SK-N-SH (cell line): ENCODE measurements around the gene CLEC19A. TPM values are rescaled to one million over a fixed set of nuclear protein-coding genes. Genes with fewer than 3 reads are reported as not detected.

Source experiments
- CTCF ChIA-PET: fragments of 300-600, 350-600 bp; formaldehyde crosslinking; extraction: SDS; loops from one replicate; lab custom pipeline; 2021; lab: Yijun Ruan, JAX
- POLR2A ChIA-PET: fragments of 350-600 bp; sonication (Branson Sonifier 250); formaldehyde crosslinking; extraction: SDS; loops from one replicate; lab custom pipeline; 2020; ENCODE audit warnings: antibody characterized with exemption, inconsistent platforms; lab: Yijun Ruan, JAX
- DNase-seq: peaks from one replicate; pipeline ENCODE4 v3.0.0; 2012
- H2AFZ ChIP-seq: fragments of 200-600 bp; sonication (generic); 2 replicates; pipeline ENCODE4 v1.8.1; 2016; ENCODE audit warnings: antibody characterized with exemption, mild to moderate bottlenecking, low read depth
- H3F3A ChIP-seq: fragments of 200-600 bp; sonication (generic); replicated peaks from 2 replicates; pipeline ENCODE3; 2016; ENCODE audit warnings: antibody characterized with exemption, mild to moderate bottlenecking; ENCODE audit not compliant: insufficient read depth
- H3K27ac ChIP-seq, 2 experiments: fragments of 200-500 bp in 1 of 2; fragments of 200-600 bp in 1 of 2; sonication (Bioruptor generic) in 1 of 2; sonication (generic), shearing (Covaris generic) in 1 of 2; 2 replicates each; pipeline versions ENCODE4 v1.5.1 to v1.6.1; 2014 to 2016; ENCODE audit warnings: low read depth in 2 of 2, inconsistent platforms in 1 of 2, low read length in 1 of 2, mild to moderate bottlenecking in 1 of 2, mixed read lengths in 1 of 2
- H3K27me3 ChIP-seq: fragments of 200-600 bp; sonication (generic), shearing (Covaris generic); 2 replicates; pipeline ENCODE4 v1.6.1; 2016; ENCODE audit warnings: mixed run types; ENCODE audit not compliant: insufficient read depth
- H3K36me3 ChIP-seq, 2 experiments: fragments of 200-500 bp in 1 of 2; fragments of 200-600 bp in 1 of 2; sonication (Bioruptor generic) in 1 of 2; sonication (generic) in 1 of 2; replicated peaks in 1 of 2; 2 replicates each; pipeline versions ENCODE3 to v1.5.1; 2014 to 2016; ENCODE audit warnings: low read length in 1 of 2, mild to moderate bottlenecking in 1 of 2; ENCODE audit not compliant: insufficient read depth in 2 of 2, control insufficient read depth in 1 of 2
- H3K4me1 ChIP-seq, 2 experiments: fragments of 200-500 bp in 1 of 2; fragments of 200-600 bp in 1 of 2; sonication (Bioruptor generic) in 1 of 2; sonication (generic), shearing (Covaris generic) in 1 of 2; 2 replicates each; pipeline versions ENCODE4 v1.5.1 to v1.6.1; 2014 to 2016; ENCODE audit warnings: low read depth in 1 of 2, low read length in 1 of 2, mixed run types in 1 of 2; ENCODE audit not compliant: insufficient read depth in 2 of 2, control insufficient read depth in 1 of 2
- H3K4me2 ChIP-seq: fragments of 200-600 bp; sonication (generic), shearing (Covaris generic); 2 replicates; pipeline ENCODE4 v1.6.1; 2017; ENCODE audit warnings: mixed run types
- H3K4me3 ChIP-seq, 2 experiments: fragments of 200-500 bp in 1 of 2; fragments of 200-600 bp in 1 of 2; sonication (Bioruptor generic) in 1 of 2; sonication (generic), shearing (Covaris generic) in 1 of 2; 2 replicates each; pipeline versions ENCODE4 v1.5.1 to v1.8.1; 2014 to 2016; ENCODE audit warnings: low read depth in 2 of 2, inconsistent platforms in 1 of 2, low read length in 1 of 2, mild to moderate bottlenecking in 1 of 2, mixed read lengths in 1 of 2, moderate library complexity in 1 of 2
- H3K79me2 ChIP-seq: fragments of 200-600 bp; sonication (generic); 2 replicates; pipeline ENCODE4 v1.8.1; 2017; ENCODE audit warnings: mild to moderate bottlenecking; ENCODE audit not compliant: insufficient read depth
- H3K9ac ChIP-seq: fragments of 200-600 bp; sonication (generic); 2 replicates; pipeline ENCODE4 v1.6.1; 2017; ENCODE audit warnings: mixed run types
- H3K9me2 ChIP-seq: fragments of 200-600 bp; sonication (generic); 2 replicates; pipeline ENCODE4 v1.6.1; 2017; ENCODE audit warnings: mixed run types
- H3K9me3 ChIP-seq: fragments of 200-600 bp; sonication (generic); 2 replicates; pipeline ENCODE4 v1.6.1; 2017; ENCODE audit warnings: mixed run types, mild to moderate bottlenecking, moderate library complexity
- H4K20me1 ChIP-seq: fragments of 200-600 bp; sonication (generic); 2 replicates; pipeline ENCODE4 v1.6.1; 2017; ENCODE audit warnings: mild to moderate bottlenecking, mixed run types; ENCODE audit not compliant: insufficient read depth
- CHD2 ChIP-seq: fragments of 150-350 bp; IDR thresholded peaks from 2 replicates; pipeline ENCODE4 v1.6.1; 2018; ENCODE audit warnings: low read length; ENCODE audit not compliant: partially characterized antibody
- EP300 ChIP-seq, 2 experiments: IDR thresholded peaks; 2 replicates each; pipeline versions ENCODE4 v1.4.0 to v1.6.1; 2012; ENCODE audit warnings: borderline replicate concordance in 1 of 2, low read depth in 1 of 2, low read length in 1 of 2
- EZH2phosphoT487 ChIP-seq: fragments of 200-600 bp; sonication (generic); IDR thresholded peaks from 2 replicates; pipeline ENCODE4 v1.6.1; 2017; ENCODE audit warnings: low read depth, mixed run types, mild to moderate bottlenecking, antibody characterized with exemption, moderate library complexity, borderline replicate concordance
- FOXM1 ChIP-seq: IDR thresholded peaks from 2 replicates; pipeline ENCODE4 v1.4.0; 2012; ENCODE audit warnings: low read depth, mild to moderate bottlenecking
- MEF2A ChIP-seq: IDR thresholded peaks from 2 replicates; pipeline ENCODE4 v1.4.0; 2012; ENCODE audit warnings: low read depth, borderline replicate concordance
- NFIC ChIP-seq: IDR thresholded peaks from 2 replicates; pipeline ENCODE4 v1.4.0; 2012; ENCODE audit warnings: borderline replicate concordance
- NRF1 ChIP-seq: IDR thresholded peaks from 2 replicates; pipeline ENCODE4 v1.6.1; 2012; ENCODE audit warnings: low read depth, mild to moderate bottlenecking, low read length
- POLR2AphosphoS5 ChIP-seq: IDR thresholded peaks from 2 replicates; pipeline ENCODE4 v1.6.1; 2012; ENCODE audit warnings: low read depth, low read length
- RAD21 ChIP-seq: IDR thresholded peaks from 2 replicates; pipeline ENCODE4 v1.6.1; 2012; ENCODE audit warnings: mild to moderate bottlenecking, low read length
- RXRA ChIP-seq: IDR thresholded peaks from 2 replicates; pipeline ENCODE4 v1.4.0; 2012; ENCODE audit warnings: low read depth, mild to moderate bottlenecking, borderline replicate concordance
- SIN3A ChIP-seq: IDR thresholded peaks from 2 replicates; pipeline ENCODE4 v1.6.1; 2012; ENCODE audit warnings: low read depth, mild to moderate bottlenecking, low read length, moderate library complexity, borderline replicate concordance
- SMC3 ChIP-seq: IDR thresholded peaks from 2 replicates; pipeline ENCODE4 v1.6.1; 2012; ENCODE audit warnings: low read depth, low read length, improper control_type of control experiment
- TAF1 ChIP-seq: IDR thresholded peaks from 2 replicates; pipeline ENCODE4 v1.6.1; 2012; ENCODE audit warnings: low read depth, mild to moderate bottlenecking, low read length, moderate library complexity, borderline replicate concordance
- YY1 ChIP-seq: IDR thresholded peaks from 2 replicates; pipeline ENCODE4 v1.4.0; 2012; ENCODE audit warnings: low read depth, mild to moderate bottlenecking
- WGBS: methylation state at CpG from one replicate; pipeline ENCODE4 v1.1.6; 2017; ENCODE audit warnings: low lambda C conversion rate; 5-methylcytosine and 5-hydroxymethylcytosine counted together
- polyA plus RNA-seq, 3 experiments: library from polyadenylated mRNA; depleted of rRNA; stranded (reverse); fragments of >200 nt; gene quantifications; 2 replicates each; pipeline ENCODE4 v1.2.3, GENCODE V29; 2012
- TF ChIP-seq, protein P1 (sequence below): fragments of 150-350 bp; IDR thresholded peaks from 2 replicates; pipeline ENCODE4 v1.6.1; 2017; ENCODE audit warnings: antibody characterized with exemption, low read length, low read depth, borderline replicate concordance
- TF ChIP-seq, protein P2 (sequence below): IDR thresholded peaks from 2 replicates; pipeline ENCODE4 v1.6.1; 2012; ENCODE audit warnings: mild to moderate bottlenecking, low read depth, low read length, moderate library complexity
- TF ChIP-seq, protein P3 (sequence below): IDR thresholded peaks from 2 replicates; pipeline ENCODE4 v1.4.0; 2012; ENCODE audit warnings: low read depth
- TF ChIP-seq, protein P4 (sequence below): fragments of 150-350 bp; IDR thresholded peaks from 2 replicates; pipeline ENCODE4 v1.6.1; 2016; ENCODE audit warnings: mild to moderate bottlenecking, low read depth, low read length
- TF ChIP-seq, protein P5 (sequence below): IDR thresholded peaks from 2 replicates; pipeline ENCODE4 v1.4.0; 2012; ENCODE audit warnings: low read depth, borderline replicate concordance
- TF ChIP-seq, protein P6 (sequence below): fragments of 200-600 bp; sonication (generic); IDR thresholded peaks from 2 replicates; pipeline ENCODE4 v1.6.1; 2017; ENCODE audit warnings: antibody characterized with exemption, mild to moderate bottlenecking, moderate library complexity

CLEC19A gene
- polyA plus RNA-seq, 1 of the 3 experiments (the other 2 are of a cell fraction): not detected

DNA sequence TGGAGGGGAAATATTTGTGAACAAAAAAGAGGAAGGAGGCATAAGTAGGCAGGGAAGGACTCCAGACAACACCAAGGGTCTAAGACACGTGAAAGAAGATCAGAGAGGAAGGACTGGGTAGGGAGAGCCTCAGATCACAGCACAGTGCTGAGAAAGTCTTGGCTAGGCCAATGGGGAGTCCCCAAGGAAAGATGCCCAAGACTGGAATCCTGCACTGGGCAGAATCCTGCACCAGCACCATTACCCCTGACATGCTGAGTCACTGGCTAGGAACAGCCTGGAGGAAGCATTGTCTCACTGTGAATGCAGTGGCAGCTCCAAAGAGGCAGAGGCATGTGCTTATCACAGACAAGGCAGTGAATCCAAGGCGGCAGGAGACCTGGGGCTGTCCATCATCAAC is 19.2 kb downstream of the CLEC19A start:
- no peak overlapping the region for H3K27ac ChIP-seq
- TF ChIP-seq YY1: no peak
- no peak for TF ChIP-seq MEF2A
- TF ChIP-seq, protein P1, sequence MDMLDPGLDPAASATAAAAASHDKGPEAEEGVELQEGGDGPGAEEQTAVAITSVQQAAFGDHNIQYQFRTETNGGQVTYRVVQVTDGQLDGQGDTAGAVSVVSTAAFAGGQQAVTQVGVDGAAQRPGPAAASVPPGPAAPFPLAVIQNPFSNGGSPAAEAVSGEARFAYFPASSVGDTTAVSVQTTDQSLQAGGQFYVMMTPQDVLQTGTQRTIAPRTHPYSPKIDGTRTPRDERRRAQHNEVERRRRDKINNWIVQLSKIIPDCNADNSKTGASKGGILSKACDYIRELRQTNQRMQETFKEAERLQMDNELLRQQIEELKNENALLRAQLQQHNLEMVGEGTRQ: no peak
- TF ChIP-seq SIN3A: no peak
- TF ChIP-seq RAD21: no peak
- TF ChIP-seq TAF1: no peak
- no peak for TF ChIP-seq NFIC
- TF ChIP-seq, protein P2, sequence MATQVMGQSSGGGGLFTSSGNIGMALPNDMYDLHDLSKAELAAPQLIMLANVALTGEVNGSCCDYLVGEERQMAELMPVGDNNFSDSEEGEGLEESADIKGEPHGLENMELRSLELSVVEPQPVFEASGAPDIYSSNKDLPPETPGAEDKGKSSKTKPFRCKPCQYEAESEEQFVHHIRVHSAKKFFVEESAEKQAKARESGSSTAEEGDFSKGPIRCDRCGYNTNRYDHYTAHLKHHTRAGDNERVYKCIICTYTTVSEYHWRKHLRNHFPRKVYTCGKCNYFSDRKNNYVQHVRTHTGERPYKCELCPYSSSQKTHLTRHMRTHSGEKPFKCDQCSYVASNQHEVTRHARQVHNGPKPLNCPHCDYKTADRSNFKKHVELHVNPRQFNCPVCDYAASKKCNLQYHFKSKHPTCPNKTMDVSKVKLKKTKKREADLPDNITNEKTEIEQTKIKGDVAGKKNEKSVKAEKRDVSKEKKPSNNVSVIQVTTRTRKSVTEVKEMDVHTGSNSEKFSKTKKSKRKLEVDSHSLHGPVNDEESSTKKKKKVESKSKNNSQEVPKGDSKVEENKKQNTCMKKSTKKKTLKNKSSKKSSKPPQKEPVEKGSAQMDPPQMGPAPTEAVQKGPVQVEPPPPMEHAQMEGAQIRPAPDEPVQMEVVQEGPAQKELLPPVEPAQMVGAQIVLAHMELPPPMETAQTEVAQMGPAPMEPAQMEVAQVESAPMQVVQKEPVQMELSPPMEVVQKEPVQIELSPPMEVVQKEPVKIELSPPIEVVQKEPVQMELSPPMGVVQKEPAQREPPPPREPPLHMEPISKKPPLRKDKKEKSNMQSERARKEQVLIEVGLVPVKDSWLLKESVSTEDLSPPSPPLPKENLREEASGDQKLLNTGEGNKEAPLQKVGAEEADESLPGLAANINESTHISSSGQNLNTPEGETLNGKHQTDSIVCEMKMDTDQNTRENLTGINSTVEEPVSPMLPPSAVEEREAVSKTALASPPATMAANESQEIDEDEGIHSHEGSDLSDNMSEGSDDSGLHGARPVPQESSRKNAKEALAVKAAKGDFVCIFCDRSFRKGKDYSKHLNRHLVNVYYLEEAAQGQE: no peak
- no peak for TF ChIP-seq EZH2phosphoT487
- TF ChIP-seq, all 33 proteins: peak for 0
- Histone ChIP-seq H3K4me3 (no peak overlapping the region), H3K9ac (no peak overlapping the region), H2AFZ (no peak overlapping the region), H4K20me1 (no peaks in the 10 kb centered on the region), H3F3A (no peaks in the 10 kb centered on the region), H3K27me3 (no peaks in the 10 kb centered on the region), H3K9me2 (no peaks in the 10 kb centered on the region), H3K9me3 (no peaks in the 10 kb centered on the region), H3K36me3 (no peaks in the 10 kb centered on the region), H3K4me1 (no peaks in the 10 kb centered on the region), H3K4me2 (no peak overlapping the region), H3K79me2 (no peaks in the 10 kb centered on the region)
- no peak for DNase-seq
- 36% methylated on average over 2 of the region's 2 CpGs for WGBS
- CTCF ChIA-PET: no interaction called here
- POLR2A ChIA-PET: no interaction called here

DNA sequence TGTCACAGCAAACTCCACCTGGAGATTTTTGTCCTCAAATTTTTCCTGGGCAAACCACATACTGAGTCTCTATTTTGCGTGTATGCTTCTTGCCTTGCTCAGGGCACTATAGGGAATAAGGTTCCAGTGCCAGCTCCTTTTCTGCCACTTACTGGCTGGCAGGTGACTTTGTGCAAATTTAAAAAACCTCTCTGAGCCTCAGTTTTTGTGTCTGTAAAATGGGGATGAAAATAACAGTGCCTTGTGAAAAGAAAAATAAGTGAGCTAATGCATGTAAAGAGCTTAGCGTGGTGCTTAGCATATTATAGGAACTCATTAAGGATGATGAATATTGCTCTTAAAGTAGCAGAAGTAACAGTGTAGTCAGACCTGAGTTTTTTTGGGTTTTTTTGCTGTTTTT is 19.9 kb downstream of the CLEC19A start:
- no peaks in the 10 kb centered on the region for H3K79me2 ChIP-seq
- H3K27ac ChIP-seq: no peak overlapping the region
- CTCF ChIA-PET: no interaction called here
- H3K9me2 ChIP-seq: no peaks in the 10 kb centered on the region
- no peak for DNase-seq
- no peak overlapping the region for H2AFZ ChIP-seq
- no peak overlapping the region for H3K9ac ChIP-seq
- H3K4me2 ChIP-seq: no peak overlapping the region
- no peaks in the 10 kb centered on the region for H3K27me3 ChIP-seq
- no peak overlapping the region for H3K4me3 ChIP-seq
- H3K36me3 ChIP-seq: no peaks in the 10 kb centered on the region
- H3K9me3 ChIP-seq: no peaks in the 10 kb centered on the region
- POLR2A ChIA-PET: no interaction called here
- H4K20me1 ChIP-seq: no peaks in the 10 kb centered on the region
- WGBS: 59% methylated on average over 2 of the region's 2 CpGs
- no peaks in the 10 kb centered on the region for H3F3A ChIP-seq
- H3K4me1 ChIP-seq: no peaks in the 10 kb centered on the region
- no peak for TF ChIP-seq SMC3
- TF ChIP-seq, protein P3, sequence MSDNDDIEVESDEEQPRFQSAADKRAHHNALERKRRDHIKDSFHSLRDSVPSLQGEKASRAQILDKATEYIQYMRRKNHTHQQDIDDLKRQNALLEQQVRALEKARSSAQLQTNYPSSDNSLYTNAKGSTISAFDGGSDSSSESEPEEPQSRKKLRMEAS: no peak
- TF ChIP-seq FOXM1: no peak
- no peak for TF ChIP-seq CHD2
- no peak for TF ChIP-seq NRF1
- TF ChIP-seq NFIC: no peak
- no peak for TF ChIP-seq RXRA
- no peak for TF ChIP-seq EP300 (IDR thresholded peaks at IDR 0.05; ENCODE audit: borderline replicate concordance in 1 of 2, low read depth in 1 of 2, low read length in 1 of 2)
- TF ChIP-seq SIN3A: no peak
- TF ChIP-seq, protein P4, sequence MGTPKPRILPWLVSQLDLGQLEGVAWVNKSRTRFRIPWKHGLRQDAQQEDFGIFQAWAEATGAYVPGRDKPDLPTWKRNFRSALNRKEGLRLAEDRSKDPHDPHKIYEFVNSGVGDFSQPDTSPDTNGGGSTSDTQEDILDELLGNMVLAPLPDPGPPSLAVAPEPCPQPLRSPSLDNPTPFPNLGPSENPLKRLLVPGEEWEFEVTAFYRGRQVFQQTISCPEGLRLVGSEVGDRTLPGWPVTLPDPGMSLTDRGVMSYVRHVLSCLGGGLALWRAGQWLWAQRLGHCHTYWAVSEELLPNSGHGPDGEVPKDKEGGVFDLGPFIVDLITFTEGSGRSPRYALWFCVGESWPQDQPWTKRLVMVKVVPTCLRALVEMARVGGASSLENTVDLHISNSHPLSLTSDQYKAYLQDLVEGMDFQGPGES: no peak
- TF ChIP-seq, protein P5, sequence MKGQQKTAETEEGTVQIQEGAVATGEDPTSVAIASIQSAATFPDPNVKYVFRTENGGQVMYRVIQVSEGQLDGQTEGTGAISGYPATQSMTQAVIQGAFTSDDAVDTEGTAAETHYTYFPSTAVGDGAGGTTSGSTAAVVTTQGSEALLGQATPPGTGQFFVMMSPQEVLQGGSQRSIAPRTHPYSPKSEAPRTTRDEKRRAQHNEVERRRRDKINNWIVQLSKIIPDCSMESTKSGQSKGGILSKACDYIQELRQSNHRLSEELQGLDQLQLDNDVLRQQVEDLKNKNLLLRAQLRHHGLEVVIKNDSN: no peak
- TF ChIP-seq POLR2AphosphoS5: no peak
- TF ChIP-seq, protein P6, sequence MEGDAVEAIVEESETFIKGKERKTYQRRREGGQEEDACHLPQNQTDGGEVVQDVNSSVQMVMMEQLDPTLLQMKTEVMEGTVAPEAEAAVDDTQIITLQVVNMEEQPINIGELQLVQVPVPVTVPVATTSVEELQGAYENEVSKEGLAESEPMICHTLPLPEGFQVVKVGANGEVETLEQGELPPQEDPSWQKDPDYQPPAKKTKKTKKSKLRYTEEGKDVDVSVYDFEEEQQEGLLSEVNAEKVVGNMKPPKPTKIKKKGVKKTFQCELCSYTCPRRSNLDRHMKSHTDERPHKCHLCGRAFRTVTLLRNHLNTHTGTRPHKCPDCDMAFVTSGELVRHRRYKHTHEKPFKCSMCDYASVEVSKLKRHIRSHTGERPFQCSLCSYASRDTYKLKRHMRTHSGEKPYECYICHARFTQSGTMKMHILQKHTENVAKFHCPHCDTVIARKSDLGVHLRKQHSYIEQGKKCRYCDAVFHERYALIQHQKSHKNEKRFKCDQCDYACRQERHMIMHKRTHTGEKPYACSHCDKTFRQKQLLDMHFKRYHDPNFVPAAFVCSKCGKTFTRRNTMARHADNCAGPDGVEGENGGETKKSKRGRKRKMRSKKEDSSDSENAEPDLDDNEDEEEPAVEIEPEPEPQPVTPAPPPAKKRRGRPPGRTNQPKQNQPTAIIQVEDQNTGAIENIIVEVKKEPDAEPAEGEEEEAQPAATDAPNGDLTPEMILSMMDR: no peak
